Inferior parietal cortex (tissue), 1 donor: ENCODE measurements around the gene INMT.
"Not testable (repeated sequence)": the region's sequence is repeated elsewhere in the genome, so short reads cannot be mapped to it uniquely, and the experiment has no call there.

Experiments used
- DNase-seq: peaks from one replicate; pipeline ENCODE4 v3.0.0-alpha.2; 2016; ENCODE audit errors: extremely low spot score

Gene INMT

GRCh38 chr7:30751696-30752273, at the start of gene INMT:
Gene INMT (plus strand): TSS chr7:30752135. CDS start chr7:30752151, 16 bp downstream.
- DNase-seq: no peak

DNA sequence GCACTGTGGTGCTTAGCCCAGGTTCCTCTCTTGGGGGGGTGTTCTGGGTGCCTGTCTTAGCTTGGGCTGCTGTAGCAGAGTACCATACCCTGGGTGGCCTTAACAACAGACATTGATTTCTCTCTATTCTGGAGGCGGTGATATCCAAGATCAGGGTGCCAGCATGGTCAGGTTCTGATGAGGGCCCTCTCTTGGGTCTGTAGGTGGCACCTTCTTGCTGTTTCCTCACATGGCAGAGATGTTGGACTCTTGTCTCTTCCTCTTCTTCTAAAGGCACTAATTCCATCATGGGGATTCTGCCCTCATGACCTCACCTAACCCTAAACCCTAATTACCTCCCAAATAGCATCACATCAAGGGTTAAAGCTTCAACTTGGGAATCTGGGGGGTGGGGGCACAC, 49.7 kb upstream of the INMT start:
- DNase-seq: no peak

DNA sequence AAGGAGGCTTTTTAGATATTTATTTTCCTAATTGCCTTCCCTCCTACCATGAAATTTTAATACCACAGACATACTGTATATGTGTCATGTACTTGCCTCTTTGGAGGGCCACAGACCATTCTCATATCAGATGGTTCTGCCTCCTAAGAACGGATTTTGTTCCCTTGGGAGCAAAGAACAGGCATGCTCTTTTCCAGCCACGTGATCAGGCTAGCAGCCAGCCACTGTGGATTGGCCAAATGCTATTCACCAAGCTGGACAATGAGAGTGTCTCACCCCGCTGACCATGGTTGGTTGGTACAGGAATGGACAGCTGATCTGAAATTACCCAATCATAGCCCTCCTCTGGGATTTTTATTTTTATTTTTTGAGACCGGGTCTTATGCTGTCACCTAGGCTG, 48.2 kb upstream of the INMT start:
- DNase-seq: no peak

DNA sequence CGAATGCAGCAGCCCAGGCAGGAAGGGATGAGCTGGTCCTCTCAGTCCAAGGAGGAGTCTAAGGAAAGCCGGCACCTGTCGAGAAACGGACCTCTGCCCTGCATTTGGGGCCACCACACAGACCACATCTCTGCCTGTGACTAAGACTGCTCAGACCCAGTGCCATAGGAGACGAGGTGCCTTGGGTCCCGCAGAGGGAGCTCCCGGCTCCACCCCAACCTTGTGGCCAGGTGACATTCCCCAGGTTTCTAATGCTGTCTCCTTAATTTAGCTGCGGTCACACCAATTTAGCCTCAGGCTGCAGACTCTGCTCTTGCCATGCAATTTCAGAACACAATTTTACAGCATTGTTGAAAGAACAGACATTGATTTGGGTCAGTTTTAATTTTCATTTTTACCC, 46.9 kb upstream of the INMT start:
- no peak for DNase-seq

- no peak for DNase-seq
Observed at GRCh38 chr7:30705596-30705995, 46.3 kb upstream of the INMT start.

GRCh38 chr7:30706316-30706715, 45.6 kb upstream of the INMT start:
- DNase-seq: no peak

GRCh38 chr7:30706908-30707307, 45.0 kb upstream of the INMT start:
- DNase-seq: no peak

- DNase-seq: no peak
Observed at GRCh38 chr7:30707391-30708357, 44.3 kb upstream of the INMT start.

- DNase-seq: no peak
Observed at GRCh38 chr7:30708412-30708811, 43.5 kb upstream of the INMT start.

DNA sequence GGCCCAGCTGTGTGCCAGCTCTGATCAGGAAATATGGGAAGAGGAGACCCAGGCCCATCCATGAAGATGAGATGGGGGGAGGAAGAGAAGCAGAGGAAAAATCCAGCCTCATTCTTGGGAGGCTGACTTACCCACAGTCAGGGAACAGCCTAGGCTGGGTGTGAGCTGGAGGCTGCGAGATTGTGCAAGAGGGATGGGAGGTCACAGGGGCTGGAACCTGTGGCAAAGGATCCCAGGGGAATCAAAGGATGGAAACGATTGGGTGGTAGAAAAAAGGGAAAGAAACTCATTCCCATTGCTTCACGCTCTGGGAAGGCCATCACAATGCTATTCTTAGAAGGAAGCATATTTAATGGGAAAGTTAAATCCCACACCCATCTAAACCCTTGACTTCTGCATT, 43.0 kb upstream of the INMT start:
- DNase-seq: no peak

GRCh38 chr7:30709549-30709948, 42.4 kb upstream of the INMT start:
- no peak for DNase-seq

DNA sequence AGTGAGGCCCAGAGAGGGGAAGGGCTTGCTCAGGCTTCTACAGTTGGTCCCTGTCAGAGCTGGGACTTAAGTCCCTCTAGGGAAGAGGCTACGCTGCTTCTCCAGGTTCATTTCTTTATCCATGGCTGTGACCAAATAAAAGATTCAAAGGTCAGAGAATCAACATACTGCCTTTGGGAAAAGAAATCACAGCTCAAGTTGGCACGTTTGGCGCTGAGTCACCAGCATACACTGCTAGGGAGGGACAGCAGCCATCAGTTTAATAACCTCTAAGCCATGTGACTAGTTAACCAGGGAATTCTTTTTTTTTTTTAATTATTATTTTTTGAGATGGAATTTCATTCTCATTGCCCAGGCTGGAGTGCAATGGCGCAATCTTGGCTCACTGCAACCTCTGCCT, 41.3 kb upstream of the INMT start:
- no peak for DNase-seq

DNA sequence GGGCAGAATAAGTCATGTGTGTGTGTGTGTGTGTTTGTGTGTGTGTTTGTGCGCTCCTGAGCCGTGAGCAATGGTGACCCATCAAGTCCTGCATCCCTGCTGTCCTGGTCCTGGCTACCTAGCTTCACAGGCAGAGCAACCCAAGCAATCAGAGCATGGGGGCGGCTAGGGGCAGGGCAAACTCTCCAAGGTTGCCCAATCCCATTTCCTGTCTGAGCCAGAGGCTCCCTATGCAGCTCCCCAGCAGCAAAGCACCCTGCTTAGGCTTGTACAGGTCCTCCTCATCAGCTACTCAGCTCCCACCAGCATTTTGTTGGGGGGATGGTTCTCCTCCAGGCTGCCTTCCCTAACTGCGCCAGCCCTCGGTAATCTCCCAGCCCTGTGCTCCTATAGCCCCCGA, 38.5 kb upstream of the INMT start:
- no peak for DNase-seq

DNA sequence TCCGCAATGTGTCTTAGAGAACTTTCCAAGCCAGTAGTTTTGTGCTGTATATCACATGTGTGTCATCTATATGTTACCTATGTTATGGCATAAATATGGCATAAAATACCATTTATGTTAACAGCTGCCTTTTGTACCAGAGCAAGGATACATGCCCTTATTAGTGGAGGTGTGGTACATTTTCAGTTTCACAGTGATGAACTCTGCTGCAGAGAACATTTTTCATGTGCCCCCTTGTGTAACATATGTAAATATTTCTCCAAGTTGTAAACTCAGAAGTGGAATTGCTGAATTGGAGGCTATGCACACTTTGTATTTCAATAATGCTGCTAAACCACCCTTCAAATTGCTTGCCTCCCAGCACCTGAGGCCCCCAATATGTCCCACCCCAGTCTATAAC, 37.8 kb upstream of the INMT start:
- no peak for DNase-seq

DNA sequence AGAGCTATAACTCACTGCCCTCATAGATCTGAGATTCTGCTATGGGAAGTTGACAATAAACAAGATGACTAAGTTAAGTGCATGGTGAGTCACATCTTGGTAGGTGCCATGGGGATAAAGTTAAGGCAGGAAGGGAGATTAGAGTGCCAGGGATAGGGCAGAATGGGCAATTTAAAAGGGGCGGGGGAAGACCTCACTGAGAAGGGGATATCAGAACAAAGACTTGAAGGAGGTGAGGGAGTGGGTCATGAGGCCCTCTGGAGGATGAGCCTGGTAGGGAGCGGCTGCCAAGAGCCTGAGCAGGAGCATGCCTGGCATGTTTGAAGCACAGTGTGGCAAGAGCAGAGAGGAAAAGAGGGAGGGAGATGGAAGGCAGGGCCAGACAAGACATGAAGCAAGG, 34.8 kb upstream of the INMT start:
- DNase-seq: no peak

GRCh38 chr7:30719434-30719833, 32.5 kb upstream of the INMT start:
- DNase-seq: not testable (repeated sequence)

GRCh38 chr7:30721211-30721610, 30.7 kb upstream of the INMT start:
- DNase-seq: no peak

GRCh38 chr7:30722187-30722586, 29.7 kb upstream of the INMT start:
- no peak for DNase-seq

DNA sequence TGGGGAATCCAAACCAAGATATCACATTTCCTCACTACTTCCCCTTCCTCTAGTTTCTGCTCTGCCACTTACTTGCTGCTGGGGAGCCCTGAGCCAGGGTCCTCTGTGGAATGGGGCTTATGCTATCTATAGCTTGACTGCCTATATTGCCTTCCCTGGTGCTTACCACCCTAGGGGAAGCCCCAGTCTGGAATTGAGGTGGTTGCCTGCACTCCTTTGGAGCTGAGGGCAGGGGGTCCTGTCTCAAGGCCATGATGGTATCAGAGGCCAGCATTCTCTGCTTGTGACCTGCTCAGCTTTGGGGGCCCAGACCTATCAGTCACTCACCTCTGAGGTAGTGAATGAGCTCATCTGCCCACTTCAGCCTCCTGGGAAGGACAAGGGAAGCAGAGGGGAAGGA, 29.3 kb upstream of the INMT start:
- DNase-seq: no peak

DNA sequence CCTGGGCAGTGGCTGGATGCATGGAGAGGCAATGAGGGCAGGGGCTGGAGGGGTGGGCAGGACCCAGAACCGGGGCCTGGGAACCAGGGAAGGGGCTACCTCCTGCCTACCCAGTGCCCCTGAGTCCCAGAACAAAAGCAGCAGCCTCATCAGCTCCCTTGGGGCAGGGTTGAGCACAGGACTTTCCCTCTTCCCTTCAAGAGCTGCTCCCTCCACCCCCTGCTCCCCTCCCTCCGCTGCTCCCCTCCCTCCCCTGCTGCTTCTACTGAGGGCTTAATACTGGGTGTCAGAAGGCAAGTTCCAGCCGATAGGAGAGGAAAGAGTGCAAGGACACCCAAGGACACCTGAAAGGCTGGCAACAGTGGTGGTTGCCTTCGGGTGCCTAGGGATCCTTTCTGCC, 28.2 kb upstream of the INMT start:
- no peak for DNase-seq

GRCh38 chr7:30726296-30727006, 25.5 kb upstream of the INMT start:
- no peak for DNase-seq

GRCh38 chr7:30727061-30727945, 24.6 kb upstream of the INMT start:
- no peak for DNase-seq
